Measurements from ENCODE around the gene WNT8B. TPM values are rescaled to one million over a fixed set of nuclear protein-coding genes. Genes with fewer than 3 reads are reported as not detected.

WNT8B gene
- total and polyA plus RNA-seq, 7 donors: 0.06 TPM; not detected in 6

- DNase-seq: no peak
- no peak overlapping the region for H3K4me3 ChIP-seq
- no peak overlapping the region for H3K27ac ChIP-seq
- intact Hi-C loops (cut with DNase I): no loop called here
- H3K36me3 ChIP-seq: no peaks in the 10 kb centered on the region
- WGBS, 2 donors: 89% methylated on average over 1 of the region's 1 CpG
- no peaks in the 10 kb centered on the region for H3K27me3 ChIP-seq
- H3K9me3 ChIP-seq: no peaks in the 10 kb centered on the region
- H3K4me1 ChIP-seq: no peaks in the 10 kb centered on the region
- TF ChIP-seq POLR2A (IDR thresholded peaks at IDR 0.05): no peak
- no peak for TF ChIP-seq POLR2AphosphoS5 (IDR thresholded peaks at IDR 0.05)
- no peak for TF ChIP-seq EP300 (IDR thresholded peaks at IDR 0.05)
- TF ChIP-seq CTCF (IDR thresholded peaks at IDR 0.05): no peak
Observed at GRCh38 chr10:100469756-100470155, 6.9 kb downstream of the WNT8B start.

GRCh38 chr10:100470367-100470766, 7.6 kb downstream of the WNT8B start:
- H3K4me1 ChIP-seq: no peaks in the 10 kb centered on the region
- no peaks in the 10 kb centered on the region for H3K9me3 ChIP-seq
- no peaks in the 10 kb centered on the region for H3K36me3 ChIP-seq
- no peak for DNase-seq
- no peak for TF ChIP-seq EP300 (IDR thresholded peaks at IDR 0.05)
- TF ChIP-seq CTCF (IDR thresholded peaks at IDR 0.05): no peak
- no peak for TF ChIP-seq POLR2A (IDR thresholded peaks at IDR 0.05)
- no peak for TF ChIP-seq POLR2AphosphoS5 (IDR thresholded peaks at IDR 0.05)
- no peaks in the 10 kb centered on the region for H3K27me3 ChIP-seq
- intact Hi-C loops (cut with DNase I): no loop called here
- no peak overlapping the region for H3K4me3 ChIP-seq
- H3K27ac ChIP-seq: no peak overlapping the region
- 70 to 79% methylated on average over 3 of the region's 3 CpGs for WGBS, 2 donors

GRCh38 chr10:100477970-100478369, 15.2 kb downstream of the WNT8B start:
- 12 to 39% methylated on average over 5 of the region's 5 CpGs for WGBS, 2 donors
- peaks cover 6 to 44% (median 13%) of the 10 kb centered on the region in 3 donors for H3K27me3 ChIP-seq
- H3K9me3 ChIP-seq: no peaks in the 10 kb centered on the region
- TF ChIP-seq EP300 (IDR thresholded peaks at IDR 0.05) (no peak), CTCF (IDR thresholded peaks at IDR 0.05) (no peak), POLR2A (IDR thresholded peaks at IDR 0.05) (no peak)
- no peak for DNase-seq
- H3K4me1 ChIP-seq: peaks cover 0 to 16% (median 14%) of the 10 kb centered on the region in 4 donors
- H3K4me3 ChIP-seq: no peak overlapping the region
- intact Hi-C loops (cut with DNase I): no loop called here
- H3K27ac ChIP-seq: no peak overlapping the region
- H3K36me3 ChIP-seq: no peaks in the 10 kb centered on the region

- Histone ChIP-seq H3K27me3 (peaks cover 6 to 44% (median 13%) of the 10 kb centered on the region in 3 donors), H3K4me1 (peaks cover 0 to 16% (median 15%) of the 10 kb centered on the region in 4 donors), H3K27ac (no peak overlapping the region), H3K4me3 (no peak overlapping the region), H3K36me3 (no peaks in the 10 kb centered on the region), H3K9me3 (no peaks in the 10 kb centered on the region)
- TF ChIP-seq EP300 (IDR thresholded peaks at IDR 0.05) (no peak), POLR2A (IDR thresholded peaks at IDR 0.05) (no peak), CTCF (IDR thresholded peaks at IDR 0.05) (no peak), POLR2AphosphoS5 (IDR thresholded peaks at IDR 0.05) (no peak)
- intact Hi-C loops (cut with DNase I): no loop called here
- 3 to 14% methylated on average over 4 of the region's 4 CpGs for WGBS, 2 donors
- DNase-seq: no peak
Observed at GRCh38 chr10:100479037-100479436, 16.2 kb downstream of the WNT8B start.

GRCh38 chr10:100480002-100480401, 17.2 kb downstream of the WNT8B start:
- H3K27ac ChIP-seq: no peak overlapping the region
- intact Hi-C loops (cut with DNase I): no loop called here
- TF ChIP-seq POLR2A (IDR thresholded peaks at IDR 0.05) (no peak), CTCF (IDR thresholded peaks at IDR 0.05) (no peak), POLR2AphosphoS5 (IDR thresholded peaks at IDR 0.05) (no peak), EP300 (IDR thresholded peaks at IDR 0.05) (no peak)
- 81 to 85% methylated on average over 2 of the region's 2 CpGs for WGBS, 2 donors
- peaks cover 0 to 16% (median 15%) of the 10 kb centered on the region in 4 donors for H3K4me1 ChIP-seq
- H3K36me3 ChIP-seq: no peaks in the 10 kb centered on the region
- peaks cover 6 to 44% (median 13%) of the 10 kb centered on the region in 3 donors for H3K27me3 ChIP-seq
- H3K9me3 ChIP-seq: no peaks in the 10 kb centered on the region
- no peak overlapping the region for H3K4me3 ChIP-seq
- no peak for DNase-seq
